Lower leg skin (tissue), 4 donors: ENCODE data around the gene GPAM. TPM values are rescaled to one million over a fixed set of nuclear protein-coding genes. Genes with fewer than 3 reads are reported as not detected.
"Not testable (repeated sequence)": the region's sequence is repeated elsewhere in the genome, so short reads cannot be mapped to it uniquely, and the experiment has no call there.

ENCODE experiments used
- DNase-seq, 2 donors: peaks; one replicate each; pipeline ENCODE4 v3.0.0-alpha.2; 2019; ENCODE audit warnings: low spot score in 2 of 2
- H3K4me3 ChIP-seq: fragments of 200-600 bp; sonication (generic); 2 replicates; pipeline ENCODE4 v1.5.1; 2017; ENCODE audit warnings: mild to moderate bottlenecking, low read depth; ENCODE audit not compliant: poor library complexity, severe bottlenecking
- CTCF ChIP-seq, 3 donors: fragments of 450-650 bp; IDR thresholded peaks; one replicate each; pipeline ENCODE4 v1.5.1; 2016; ENCODE audit warnings: antibody characterized with exemption in 3 of 3, mild to moderate bottlenecking in 3 of 3, moderate library complexity in 2 of 3
- POLR2A ChIP-seq, 2 donors: fragments of 450-650 bp; IDR thresholded peaks; one replicate each; pipeline ENCODE4 v1.6.1; 2016 to 2017; ENCODE audit warnings: antibody characterized with exemption in 2 of 2, mild to moderate bottlenecking in 1 of 2, moderate library complexity in 1 of 2
- WGBS, 2 donors: methylation state at CpG; one replicate each; pipeline ENCODE4 v1.1.5; 2018; 5-methylcytosine and 5-hydroxymethylcytosine counted together
- intact Hi-C: fragments of 100-400 bp; cut with DNase I; formaldehyde crosslinking; loops from one replicate; pipeline ENCODE4 v1.15.0; 2023; ENCODE audit warnings: low total_unique reads
- total RNA-seq, 4 donors: library from RNA; depleted of rRNA; stranded (reverse); fragments of >200 nt; gene quantifications; one replicate each; pipeline ENCODE4 v1.1.0, GENCODE V29; 2016

The GPAM gene
- total RNA-seq, 4 donors from 2014 or later: 3.1 to 7.0 (median 4.7) TPM

- WGBS, 2 donors: 48 to 76% methylated on average over 6 of the region's 6 CpGs
- DNase-seq: no peak
- TF ChIP-seq POLR2A (IDR thresholded peaks at IDR 0.05): no peak
- intact Hi-C loops: no loop called here
- H3K4me3 ChIP-seq: no peak overlapping the region
These were observed 25.4 kb upstream of the GPAM start for GRCh38 chr10:112208997-112209396.

- 41 to 48% methylated on average over 4 of the region's 4 CpGs for WGBS, 2 donors
- no peak for DNase-seq
- intact Hi-C loops: no loop called here
- no peak overlapping the region for H3K4me3 ChIP-seq
- TF ChIP-seq CTCF (IDR thresholded peaks at IDR 0.05): no peak
- no peak for TF ChIP-seq POLR2A (IDR thresholded peaks at IDR 0.05)
These were observed 24.7 kb upstream of the GPAM start for GRCh38 chr10:112208292-112208691.

- WGBS, 2 donors: 60 to 89% methylated on average over 4 of the region's 4 CpGs
- TF ChIP-seq POLR2A (IDR thresholded peaks at IDR 0.05) (no peak), CTCF (IDR thresholded peaks at IDR 0.05) (no peak)
- intact Hi-C loops: no loop called here
- H3K4me3 ChIP-seq: no peak overlapping the region
- DNase-seq: no peak
These were observed 19.9 kb upstream of the GPAM start for GRCh38 chr10:112203328-112204076.

- no peak for TF ChIP-seq CTCF (IDR thresholded peaks at IDR 0.05)
- no peak for TF ChIP-seq POLR2A (IDR thresholded peaks at IDR 0.05)
- intact Hi-C loops: no loop called here
- no peak for DNase-seq
- WGBS, 2 donors: 83 to 86% methylated on average over 6 of the region's 6 CpGs
- no peak overlapping the region for H3K4me3 ChIP-seq
These were observed 19.1 kb upstream of the GPAM start for GRCh38 chr10:112202561-112203241.

GRCh38 chr10:112202076-112202475, 18.5 kb upstream of the GPAM start:
- no peak overlapping the region for H3K4me3 ChIP-seq
- TF ChIP-seq POLR2A (IDR thresholded peaks at IDR 0.05) (no peak), CTCF (IDR thresholded peaks at IDR 0.05) (no peak)
- DNase-seq: no peak
- WGBS, 2 donors: 93 to 94% methylated on average over 1 of the region's 1 CpG
- intact Hi-C loops: no loop called here

GRCh38 chr10:112201334-112201733, 17.8 kb upstream of the GPAM start:
- intact Hi-C loops: no loop called here
- H3K4me3 ChIP-seq: no peak overlapping the region
- WGBS, 2 donors: 70 to 78% methylated on average over 1 of the region's 1 CpG
- TF ChIP-seq POLR2A (IDR thresholded peaks at IDR 0.05) (no peak), CTCF (IDR thresholded peaks at IDR 0.05) (no peak)
- no peak for DNase-seq

- DNase-seq, intact Hi-C loops, H3K4me3 ChIP-seq: not testable (repeated sequence)
- 77 to 89% methylated on average over 5 of the region's 5 CpGs for WGBS, 2 donors
These were observed 16.7 kb upstream of the GPAM start for GRCh38 chr10:112200259-112200658.

GRCh38 chr10:112197662-112198061, 14.1 kb upstream of the GPAM start:
- intact Hi-C loops, H3K4me3 ChIP-seq, DNase-seq: not testable (repeated sequence)
- WGBS, 2 donors: 85 to 100% methylated on average over 2 of the region's 2 CpGs
